Measurements from ENCODE around the gene RPL13A.
A peak's percentile ranks its signal among the peaks of the same experiment; 100 is the strongest.
"Not testable (repeated sequence)": the region's sequence is repeated elsewhere in the genome, so short reads cannot be mapped to it uniquely, and the experiment has no call there.

The RPL13A gene

DNA sequence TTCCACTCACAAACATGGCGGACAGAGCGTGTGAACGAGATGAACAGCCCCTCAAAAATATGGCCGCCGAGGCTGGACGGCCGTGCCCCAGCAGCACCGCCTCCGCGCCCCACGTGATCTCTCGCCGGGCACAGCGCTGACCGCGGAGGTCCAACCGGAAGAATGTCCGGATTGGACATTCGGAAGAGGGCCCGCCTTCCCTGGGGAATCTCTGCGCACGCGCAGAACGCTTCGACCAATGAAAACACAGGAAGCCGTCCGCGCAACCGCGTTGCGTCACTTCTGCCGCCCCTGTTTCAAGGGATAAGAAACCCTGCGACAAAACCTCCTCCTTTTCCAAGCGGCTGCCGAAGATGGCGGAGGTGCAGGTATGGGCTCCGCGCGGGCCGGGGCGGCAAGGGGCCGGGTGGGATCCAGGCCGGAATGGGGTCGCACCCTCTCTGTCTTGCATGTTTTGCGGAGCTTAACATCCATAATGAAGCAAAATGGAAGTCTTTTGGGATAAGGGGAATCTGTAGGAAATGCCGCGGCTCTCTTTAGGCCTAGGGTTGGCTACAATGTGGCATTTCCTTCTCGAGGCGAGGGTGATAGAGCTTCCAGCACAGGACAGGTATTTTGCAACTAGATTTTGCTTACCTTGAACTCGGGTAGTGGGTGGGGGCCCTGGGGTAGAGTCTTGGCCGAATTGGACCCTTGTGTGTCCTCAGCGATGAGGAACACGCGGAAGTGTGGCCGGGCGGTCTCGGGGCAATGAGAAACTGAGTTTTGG is at the start of gene RPL13A:
Gene RPL13A (plus strand): TSS at position 332 of the 769 bp plus-strand sequence. CDS start 22 bp downstream, at position 354.
- peak; percentile 100 for DNase-seq

DNA sequence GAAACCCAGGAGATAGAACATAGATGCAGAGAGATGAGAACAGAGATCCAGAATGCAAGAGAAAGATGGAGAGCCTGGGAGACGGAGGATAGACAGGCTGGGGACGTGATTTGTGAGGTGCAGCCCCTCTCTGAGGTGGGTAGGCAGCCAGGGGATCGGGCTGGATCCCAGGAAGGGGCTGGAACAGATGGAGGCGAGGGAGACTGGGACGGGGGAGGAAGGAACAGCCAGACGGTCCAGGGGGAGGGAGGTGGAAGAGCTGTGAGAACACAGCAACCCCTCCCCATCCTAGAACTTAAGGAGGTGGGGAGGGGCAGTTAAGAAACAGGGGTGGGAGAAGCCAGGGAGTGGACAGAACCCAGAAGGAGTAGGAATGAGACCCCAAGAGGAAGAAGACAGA is 49.1 kb upstream of the RPL13A start:
- DNase-seq: no peak

DNA sequence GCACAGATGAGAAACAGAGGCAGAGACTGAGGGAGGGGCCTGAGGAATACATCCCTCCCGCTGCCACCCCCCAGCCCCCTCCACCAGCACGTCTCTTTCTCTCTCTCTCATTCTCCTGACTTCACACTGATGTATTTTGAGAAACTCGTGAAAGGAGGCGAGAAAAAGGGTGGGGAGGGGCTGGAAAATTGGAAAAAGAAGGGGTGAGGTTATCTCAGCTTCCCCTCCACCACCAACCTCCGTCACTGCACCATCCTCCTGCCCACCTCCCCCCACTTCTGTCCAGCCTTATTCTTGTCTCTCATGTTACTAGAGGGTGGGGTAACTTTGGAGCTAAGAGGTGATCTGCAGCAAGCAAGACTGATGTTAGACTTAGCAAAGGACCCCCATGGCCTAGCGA is 47.6 kb upstream of the RPL13A start:
- DNase-seq: no peak

GRCh38 chr19:49440439-49441209 is 46.8 kb upstream of the RPL13A start:
- no peak for DNase-seq

GRCh38 chr19:49441210-49441959 is 46.0 kb upstream of the RPL13A start, which contains the start of gene SLC17A7:
TSS of gene SLC17A7 (minus strand) at chr19:49441527. CDS start at chr19:49441379, 148 bp downstream.
- peak; percentile 44 for DNase-seq

- DNase-seq: no peak
These were observed 45.5 kb upstream of the RPL13A start for GRCh38 chr19:49441960-49442350.

- peak; percentile 25 for DNase-seq
These were observed 45.1 kb upstream of the RPL13A start for GRCh38 chr19:49442354-49442753.

GRCh38 chr19:49442771-49443365 is 44.5 kb upstream of the RPL13A start:
- peak; percentile 70 for DNase-seq

DNA sequence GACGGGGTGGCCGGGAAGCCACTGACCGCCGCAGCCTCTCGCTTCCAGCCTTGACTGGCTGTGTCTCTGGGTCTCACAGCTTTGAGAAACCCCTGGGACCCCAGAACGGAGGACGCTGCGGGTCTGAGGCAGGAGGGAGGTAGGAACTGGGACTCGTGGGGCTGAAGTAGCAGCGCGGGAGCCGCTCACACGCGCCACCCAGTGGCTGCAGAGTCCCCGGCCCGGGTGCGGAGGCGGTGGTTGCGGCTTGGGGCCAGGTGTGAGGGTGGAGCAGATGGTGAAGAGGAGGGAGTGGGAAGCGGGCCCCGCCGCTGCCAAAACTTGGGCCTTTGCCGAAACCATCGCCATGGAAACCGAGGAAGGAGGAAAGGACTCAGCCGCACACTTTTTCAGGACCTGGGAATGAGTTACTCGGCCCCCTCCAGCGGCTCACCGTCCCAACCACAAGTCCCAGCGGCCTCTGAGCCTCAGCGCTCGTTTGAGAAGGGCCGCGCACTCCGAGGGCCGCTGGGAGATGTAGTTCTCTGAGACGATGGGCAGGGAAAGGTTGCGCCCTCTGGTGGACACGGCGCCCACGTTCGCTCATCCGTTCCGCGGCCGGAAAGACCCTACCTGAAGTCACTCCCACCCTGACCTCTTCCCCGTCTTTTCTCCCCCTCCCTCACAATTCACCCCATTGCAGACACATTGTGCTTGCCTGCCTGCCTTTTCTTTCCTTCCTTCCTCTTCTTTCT is 43.9 kb upstream of the RPL13A start:
- peak; percentile 95 for DNase-seq

DNA sequence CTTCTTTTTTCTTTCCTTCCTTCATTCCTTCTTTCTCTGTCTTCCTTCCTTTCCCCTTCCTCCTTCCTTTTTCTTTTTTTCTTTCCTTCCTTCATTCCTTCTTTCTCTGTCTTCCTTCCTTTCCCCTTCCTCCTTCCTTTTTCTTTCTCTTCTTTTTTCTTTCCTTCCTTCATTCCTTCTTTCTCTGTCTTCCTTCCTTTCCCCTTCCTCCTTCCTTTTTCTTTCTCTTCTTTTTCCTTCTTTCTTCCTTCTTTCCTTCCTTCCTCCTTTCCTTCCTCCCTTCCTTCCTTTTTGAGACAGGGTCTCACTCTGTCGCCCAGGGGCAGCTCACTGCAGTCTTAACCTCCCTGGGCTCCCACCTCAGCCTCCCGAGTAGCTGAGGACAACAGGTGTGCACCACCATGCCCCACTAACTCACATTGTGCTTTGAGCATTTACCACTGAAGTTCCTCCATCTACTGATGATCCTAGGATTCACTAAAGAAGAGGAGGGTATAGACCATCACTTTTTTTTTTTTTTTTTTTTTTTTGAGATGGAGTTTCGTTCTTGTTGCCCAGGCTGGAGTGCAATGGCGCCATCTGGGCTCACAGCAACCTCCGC is 43.2 kb upstream of the RPL13A start:
- not testable (repeated sequence) for DNase-seq

- no peak for DNase-seq
These were observed 41.4 kb upstream of the RPL13A start for GRCh38 chr19:49445997-49446396.

- no peak for DNase-seq
These were observed 39.6 kb upstream of the RPL13A start for GRCh38 chr19:49447485-49448431.

DNA sequence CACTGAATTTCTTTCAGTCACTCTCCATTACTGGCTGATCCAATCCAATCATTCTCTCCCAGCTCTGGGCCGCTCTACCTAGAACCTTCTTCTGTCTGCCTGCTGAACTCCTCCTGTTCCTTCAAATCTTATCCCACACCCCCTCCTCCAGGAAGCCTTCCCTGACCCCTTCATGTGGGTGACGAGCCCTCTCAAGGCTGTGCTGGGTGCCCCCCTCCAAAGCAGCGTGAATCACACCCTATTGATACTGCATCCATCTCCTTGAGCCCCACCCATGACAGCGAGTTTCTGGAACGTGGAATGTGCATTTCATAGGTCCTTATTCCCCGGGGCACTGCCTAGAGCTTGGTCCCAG is 39.0 kb upstream of the RPL13A start:
- DNase-seq: no peak

DNA sequence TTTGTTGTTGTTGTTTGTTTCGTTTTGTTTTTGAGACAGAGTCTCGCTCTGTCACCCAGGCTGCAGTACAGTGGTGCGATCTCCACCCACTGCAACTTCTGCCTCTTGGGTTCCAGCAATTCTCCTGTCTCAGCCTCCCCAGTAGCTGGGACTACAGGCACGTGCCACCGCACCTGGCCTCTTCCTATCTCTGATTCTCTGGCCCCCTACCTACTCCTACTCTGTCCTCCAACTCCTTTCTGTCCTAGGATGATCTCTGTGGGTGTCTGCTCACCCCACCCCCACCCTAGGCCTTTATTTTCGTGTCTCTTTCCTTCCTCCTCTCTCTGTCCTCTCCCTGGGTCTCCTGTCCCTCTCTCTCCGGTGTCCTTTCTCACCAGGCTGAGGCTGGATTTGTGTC is 37.0 kb upstream of the RPL13A start:
- DNase-seq: no peak

DNA sequence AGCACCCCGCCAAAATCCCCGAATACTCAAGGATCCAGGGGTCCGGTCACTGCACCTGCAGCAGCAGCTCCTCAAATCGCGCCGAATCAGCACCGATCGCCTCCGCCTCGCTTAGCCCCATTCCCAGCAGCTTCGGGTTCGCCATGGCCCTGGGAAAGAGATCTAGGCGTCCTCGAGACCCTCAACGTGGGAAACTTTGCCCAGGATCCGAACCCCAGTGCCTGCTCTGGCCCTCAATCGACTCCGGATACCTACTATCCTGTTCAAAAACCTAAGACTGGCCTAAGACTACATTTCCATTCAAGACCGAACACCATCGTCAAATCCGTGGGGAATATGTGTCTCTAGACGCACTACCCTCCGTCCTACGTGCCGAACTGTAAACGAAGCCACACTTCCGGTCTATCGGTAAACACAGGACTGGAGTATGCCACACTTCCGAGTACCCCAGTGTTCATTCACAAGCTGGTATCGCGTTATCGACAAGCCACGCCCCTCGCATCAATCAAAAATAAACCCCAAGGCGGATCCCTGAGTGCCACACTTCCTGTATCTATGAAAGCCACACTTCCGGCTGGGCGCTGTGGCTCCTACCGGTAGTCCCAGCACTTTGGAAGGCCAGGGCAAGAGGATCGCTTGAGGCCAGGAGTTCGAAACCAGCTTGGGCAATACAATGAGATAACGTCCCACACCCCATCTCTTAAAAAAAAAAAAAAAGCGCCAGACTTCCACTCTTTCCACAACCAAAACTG is 35.8 kb upstream of the RPL13A start, which contains the start of gene PIH1D1:
Gene PIH1D1 (minus strand): TSS at position 385 of the 752 bp plus-strand sequence. CDS start 240 bp downstream, at position 145.
- peak; percentile 97 for DNase-seq

DNA sequence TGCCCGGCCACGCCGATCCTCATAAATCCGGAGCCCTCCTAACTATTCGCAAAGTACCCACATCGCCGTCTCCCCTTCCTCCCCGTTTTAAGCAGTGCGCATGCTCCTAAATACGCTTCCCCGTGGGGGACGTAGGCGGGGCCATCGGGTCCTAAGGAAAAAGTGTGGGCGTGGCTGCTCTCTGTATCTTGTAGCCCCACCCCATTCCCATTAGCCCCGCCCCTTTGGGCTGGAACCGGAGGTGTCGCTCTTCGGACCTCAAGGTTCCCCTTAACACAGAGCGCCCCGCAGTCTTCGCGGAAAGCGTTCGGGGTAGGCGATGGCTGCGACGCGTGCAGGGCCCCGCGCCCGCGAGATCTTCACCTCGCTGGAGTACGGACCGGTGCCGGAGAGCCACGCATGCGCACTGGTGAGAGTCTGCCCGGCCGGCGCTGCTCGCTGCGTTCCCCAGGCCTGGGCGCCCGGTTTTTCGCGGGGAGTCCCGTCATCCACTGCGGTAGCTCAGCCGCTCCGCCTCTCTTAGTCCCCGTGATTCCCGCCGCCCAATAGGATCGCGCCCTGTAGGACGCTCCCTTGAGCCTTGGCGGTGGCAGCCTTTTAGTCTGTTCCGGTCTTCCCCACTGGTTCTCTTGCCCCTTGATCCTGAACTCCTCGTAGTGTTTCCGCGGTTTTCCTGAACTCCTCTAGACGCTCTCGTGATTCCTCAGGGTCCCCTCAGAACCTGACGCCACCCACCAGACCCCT is 34.2 kb upstream of the RPL13A start, which contains the start of gene ALDH16A1:
Gene ALDH16A1 (plus strand): TSS at position 213 of the 744 bp plus-strand sequence. CDS start 107 bp downstream, at position 320.
- DNase-seq: peak; percentile 97

GRCh38 chr19:49453757-49454240 is 33.6 kb upstream of the RPL13A start:
- no peak for DNase-seq

DNA sequence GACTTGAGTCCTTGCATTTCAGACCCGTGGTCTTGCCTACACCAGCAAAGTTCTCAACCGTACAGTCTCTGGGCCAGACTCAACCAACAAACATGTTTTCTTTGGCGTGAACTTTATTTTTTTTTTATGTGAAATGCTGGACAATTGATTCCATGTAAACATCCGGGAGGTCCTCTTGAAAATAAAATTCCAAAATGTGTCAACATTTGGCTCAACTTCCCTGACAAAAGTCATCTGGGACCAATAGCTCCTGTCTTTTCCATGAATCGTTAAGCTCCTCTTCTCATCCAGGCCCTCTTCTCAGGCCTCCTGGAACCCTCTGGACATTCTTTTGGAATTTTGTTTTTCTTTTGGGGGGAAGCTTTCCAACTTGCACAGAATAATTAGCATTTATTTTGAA is 31.6 kb upstream of the RPL13A start:
- DNase-seq: no peak

- no peak for DNase-seq
These were observed 31.1 kb upstream of the RPL13A start for GRCh38 chr19:49456326-49456725.

Data from CD4-positive, alpha-beta T cell treated with Interleukin-6 for 4 hours (primary cell).